OCI-M1 (cell line): ENCODE data around the gene COX18.
A peak's percentile ranks its signal among the peaks of the same experiment; 100 is the strongest.

Experiments
- DNase-seq: peaks from one replicate; lab custom pipeline; 2025; lab: John Stamatoyannopoulos, UW

Gene COX18

DNA sequence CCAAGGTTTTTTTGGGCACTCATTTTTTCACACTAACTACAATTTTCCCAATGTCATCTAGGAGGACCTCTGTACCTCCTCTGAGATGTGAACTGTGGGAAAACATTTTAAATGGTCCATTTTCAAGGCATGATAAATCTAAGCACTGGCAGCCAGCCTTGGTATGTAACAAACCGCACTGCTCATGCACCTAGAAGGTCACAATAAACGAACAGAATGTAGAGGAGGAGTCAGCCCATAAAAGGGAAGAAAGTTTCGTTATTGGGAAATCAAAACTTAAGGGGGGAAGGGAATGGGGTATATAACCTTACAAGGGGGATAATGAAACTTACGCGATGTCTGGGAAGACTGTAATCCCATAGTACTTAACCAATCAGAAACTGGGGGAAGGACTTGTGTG, 16.4 kb downstream of the COX18 start:
- DNase-seq = peak; percentile 7

DNA sequence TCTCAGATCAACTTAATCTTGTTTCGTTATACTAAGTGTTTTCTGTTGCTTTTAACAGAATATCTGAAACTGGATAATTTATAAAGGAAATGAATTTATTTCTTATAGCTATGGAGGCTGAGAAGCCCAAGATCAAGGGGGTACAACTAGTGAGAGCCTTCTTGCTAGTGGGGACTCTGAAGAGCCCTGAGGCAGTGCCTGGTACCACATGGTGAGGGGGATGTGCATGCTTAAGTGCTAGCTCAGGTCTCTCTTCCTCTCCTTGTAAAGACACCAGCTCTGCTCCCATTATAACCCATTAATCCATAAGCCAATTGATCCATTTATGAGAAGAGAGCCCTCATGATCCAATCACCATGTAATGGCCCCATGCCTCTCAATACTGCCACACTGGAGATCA, 17.9 kb downstream of the COX18 start:
- no peak for DNase-seq

DNA sequence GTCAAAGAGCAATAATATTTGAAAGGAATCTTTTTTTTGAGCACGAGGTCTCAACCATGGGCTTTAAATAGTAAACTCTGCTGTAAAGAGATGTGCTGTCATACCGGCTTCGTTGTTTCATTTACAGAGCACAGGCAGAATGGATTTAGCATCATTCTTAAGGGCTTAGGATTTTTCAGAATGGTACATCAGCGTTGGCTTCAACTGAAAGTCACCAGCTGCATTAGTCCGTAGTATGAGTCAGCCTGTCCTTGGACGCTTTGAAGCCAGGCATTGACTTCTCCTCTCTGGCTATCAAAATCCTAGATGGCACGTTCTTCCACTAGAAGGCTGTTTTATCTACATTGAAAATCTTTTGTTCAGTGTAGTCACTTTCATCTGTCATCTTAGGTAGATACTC, 23.6 kb downstream of the COX18 start:
- no peak for DNase-seq

DNA sequence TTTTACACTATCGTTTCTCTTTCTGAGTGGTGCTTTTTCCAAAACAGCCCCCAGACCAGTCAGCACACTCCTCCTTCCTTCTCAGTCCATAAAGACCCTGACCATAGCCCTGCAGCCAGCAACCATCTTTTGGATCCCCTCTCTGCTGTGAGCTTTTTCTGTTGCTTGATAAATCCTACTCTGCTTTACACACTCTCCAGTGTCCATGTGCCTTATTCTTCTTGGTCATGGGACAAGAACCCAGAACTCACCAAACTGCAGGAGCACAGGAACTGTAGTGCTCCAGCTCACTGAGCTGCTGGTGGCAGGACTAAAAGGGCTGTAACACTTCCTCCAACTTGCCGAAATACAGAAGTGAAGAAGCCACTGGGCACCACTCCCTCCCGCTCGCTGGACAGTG, 32.5 kb downstream of the COX18 start:
- DNase-seq = no peak

DNA sequence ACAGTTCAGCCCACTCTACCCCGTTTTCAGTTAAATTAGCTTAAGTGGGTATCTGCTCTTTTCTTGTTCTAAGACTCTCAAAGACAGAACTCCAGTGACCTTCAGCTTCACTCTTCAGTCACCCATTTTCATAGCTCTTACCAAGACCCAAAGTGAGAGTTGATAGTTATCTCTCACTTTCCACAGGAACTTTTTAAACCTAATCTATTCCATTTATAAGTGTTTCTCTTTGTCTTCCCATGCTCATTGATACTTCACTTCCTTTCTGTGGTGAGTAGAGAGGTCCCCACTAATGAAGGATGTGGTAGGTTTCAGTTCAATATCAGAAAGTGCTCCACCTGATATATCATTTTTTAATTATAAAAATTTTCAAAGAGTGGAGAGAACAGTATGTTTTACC, 33.4 kb downstream of the COX18 start:
- no peak for DNase-seq

DNA sequence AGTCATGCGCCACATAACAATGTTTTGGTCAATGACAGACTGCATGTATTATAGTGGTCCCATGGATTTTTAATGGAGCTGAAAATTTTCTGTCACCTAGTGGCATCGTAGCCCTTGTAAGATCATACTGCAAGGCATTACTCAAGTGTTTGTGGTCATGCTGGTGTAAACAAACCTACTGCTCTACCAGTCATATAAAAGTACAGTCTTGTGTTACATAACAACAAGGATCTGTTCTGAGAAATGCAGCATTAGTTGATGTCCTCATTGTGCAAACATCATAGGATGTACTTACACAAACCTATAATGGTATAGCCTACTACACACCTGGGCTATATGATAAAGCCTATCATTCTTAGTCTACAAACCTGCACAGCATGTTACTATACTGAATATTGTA, 34.6 kb downstream of the COX18 start:
- DNase-seq = no peak

DNA sequence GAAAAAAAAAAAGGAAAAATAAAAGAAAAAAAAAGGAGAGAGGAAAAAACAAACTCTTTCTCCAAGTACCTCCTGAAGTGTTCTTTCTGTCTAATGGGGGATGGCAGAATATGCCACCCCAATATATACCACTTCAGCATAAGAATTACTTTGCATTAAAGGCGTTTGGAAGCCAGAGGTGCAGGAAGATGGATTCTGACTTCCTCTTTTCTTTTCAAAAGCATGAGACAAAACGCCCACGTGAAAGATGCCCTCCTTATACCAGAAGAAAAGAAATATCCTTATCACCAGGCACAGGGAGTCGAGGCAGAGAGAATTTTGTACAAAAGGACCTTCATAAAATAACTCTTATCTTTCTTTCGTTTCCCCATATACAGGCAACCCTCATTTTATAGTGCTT, 40.9 kb downstream of the COX18 start:
- DNase-seq = peak; percentile 72

DNA sequence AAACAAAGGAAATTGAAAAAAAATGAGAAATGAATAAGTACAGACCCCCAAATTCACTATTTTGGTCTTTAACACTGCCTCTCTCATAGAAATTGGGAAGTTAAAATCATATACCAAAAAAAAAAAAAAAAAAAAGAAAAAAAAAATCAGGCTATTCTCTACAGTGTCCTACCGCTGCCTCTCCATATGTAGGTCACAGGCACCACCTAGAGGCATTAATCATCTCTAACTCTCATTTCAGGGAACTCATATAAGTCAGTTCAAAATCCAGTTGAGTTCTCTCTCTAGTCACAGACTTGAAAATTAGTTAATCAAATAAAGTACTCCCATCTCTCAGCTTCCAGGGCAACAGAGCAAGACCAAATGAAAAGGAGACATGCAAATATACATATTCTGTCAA, 47.9 kb downstream of the COX18 start:
- peak; percentile 85 for DNase-seq

DNA sequence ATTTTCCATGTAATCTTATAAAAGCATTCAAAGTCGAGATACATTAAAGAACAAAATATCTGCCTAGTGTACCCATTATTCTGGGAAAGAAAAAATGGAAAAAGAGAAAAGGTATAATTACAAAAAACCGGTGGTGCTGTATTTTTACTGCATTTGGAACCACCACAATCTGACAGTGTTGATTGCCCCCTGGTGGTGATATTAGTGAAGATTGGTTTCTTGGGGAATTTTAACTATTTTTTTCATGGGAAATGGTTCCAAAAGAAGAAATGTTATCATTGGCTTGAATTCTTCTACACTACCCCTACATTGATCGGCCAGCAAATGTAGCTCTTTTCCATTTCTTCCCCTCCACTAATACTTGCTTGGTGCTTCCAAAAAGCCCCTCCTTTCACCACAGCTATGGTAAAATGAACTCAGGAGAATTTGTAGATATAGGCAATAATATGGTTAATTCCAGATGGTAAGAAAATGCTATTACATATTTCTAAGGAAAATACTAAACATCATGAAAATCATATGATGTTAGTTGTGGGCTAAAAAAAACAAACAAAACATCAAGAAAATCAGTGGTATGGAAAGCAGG, 50.0 kb downstream of the COX18 start:
- peak; percentile 73 for DNase-seq

DNA sequence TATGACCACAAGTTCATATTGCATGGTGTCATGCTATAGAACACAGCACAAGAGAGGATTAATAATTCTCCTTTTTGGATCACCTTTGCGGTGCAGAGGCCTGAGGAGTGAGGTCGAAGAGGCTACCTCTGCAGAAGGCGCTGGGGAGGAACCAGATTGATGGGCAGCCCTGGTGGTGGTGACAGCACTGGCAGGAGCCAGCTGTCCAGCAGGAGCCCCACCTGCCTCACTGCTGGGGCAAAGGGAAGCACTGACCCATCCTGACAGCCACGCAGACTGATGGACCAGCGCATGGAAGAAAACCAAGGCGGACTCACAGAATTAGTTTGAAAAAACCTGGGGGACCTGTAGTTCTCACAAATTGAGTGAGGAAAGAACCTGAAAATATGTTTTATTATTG, 50.9 kb downstream of the COX18 start:
- no peak for DNase-seq

DNA sequence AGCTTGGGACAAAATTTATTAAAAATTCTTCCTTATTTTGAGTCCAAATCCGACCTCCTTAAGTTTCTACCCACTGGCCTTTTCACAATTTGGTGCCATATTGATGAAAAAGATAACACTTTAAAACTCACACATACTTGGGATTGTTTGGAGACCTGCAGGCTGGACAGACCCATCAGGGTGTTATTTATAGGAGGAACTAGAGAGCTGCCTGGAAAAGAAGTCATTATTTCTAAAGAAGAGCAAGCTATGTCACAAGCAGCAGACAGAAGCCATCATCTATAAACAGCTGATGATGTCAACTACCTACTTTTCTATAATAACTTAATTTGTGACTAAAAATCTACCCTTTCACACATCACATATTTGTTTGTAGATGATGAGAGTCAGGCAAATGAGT, 56.2 kb downstream of the COX18 start:
- no peak for DNase-seq

DNA sequence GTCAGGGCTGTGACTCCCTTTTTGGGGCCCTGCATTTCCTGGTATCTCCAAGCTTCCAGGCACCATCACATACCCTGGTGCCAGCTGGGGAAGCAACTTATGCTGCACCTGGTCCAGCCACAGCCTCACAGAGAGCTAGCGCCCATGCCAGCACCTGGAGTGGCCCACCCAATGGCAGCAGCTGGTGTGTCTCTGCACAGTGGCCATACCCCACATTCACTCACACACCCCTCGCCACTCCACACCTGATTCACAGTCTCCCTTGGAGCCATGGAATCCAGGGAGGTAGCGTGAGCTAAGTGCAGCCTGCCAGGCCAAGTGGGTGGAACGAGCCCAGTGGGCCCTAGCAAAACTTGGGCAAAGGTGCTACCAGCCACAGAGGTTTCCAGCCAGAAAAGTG, 56.8 kb downstream of the COX18 start:
- no peak for DNase-seq

DNA sequence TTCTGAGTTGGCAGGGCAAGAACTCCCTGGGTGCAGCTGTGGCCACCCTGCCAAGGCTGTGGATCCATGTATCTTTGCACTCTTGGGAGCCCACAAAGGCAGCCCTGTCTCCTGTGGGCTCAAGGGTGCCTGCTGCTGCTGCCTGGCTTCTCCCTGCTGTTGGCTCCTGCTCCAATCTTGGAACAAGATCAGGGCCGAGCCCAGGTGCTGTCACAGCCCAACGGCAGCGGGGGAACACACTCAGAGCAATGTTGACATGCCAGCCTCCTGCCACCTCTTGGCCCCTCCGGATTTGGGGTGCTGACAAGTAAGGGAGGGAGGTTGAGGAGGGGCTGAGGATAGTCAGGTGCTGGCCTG, 57.9 kb downstream of the COX18 start:
- DNase-seq = no peak

DNA sequence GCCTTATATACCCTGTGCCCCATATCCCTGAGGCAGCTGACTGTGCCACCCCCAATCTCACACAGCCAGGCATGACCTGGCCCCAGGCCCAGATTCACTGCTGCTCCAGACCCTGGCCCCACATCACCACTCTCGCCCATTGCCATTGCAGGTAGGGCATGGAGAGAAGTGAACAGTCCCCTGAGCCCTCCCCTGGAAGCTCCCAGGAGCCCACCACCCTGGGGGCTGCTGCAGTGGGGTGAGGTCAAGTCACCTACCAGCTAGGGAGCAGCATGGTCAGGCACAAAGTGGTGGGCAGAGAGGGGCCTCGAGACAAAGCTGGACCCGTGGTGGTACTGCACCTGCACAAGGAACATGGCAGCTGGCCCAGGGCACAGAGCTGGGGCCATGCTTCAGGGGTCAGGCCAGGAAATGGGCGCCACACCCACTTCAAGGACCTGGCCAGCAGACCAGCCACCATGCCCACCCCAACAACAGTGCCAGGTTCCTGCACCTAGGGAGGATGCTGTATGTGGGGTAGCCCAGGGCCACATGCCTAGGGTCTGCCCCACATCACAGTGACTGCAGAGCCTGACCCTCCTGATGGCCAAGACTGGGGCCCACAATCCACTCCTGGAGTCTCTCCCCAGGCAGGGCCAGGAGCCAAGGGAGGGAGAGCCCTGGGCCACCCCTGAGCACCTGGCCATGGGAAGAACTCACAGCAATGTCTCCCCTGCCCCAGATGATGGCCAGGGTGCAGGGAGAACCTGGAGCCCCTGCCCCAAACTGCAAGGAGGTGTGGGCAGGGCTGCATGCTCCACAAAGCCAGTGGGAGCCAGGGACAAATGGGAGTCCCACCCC, 58.5 kb downstream of the COX18 start:
- no peak for DNase-seq

DNA sequence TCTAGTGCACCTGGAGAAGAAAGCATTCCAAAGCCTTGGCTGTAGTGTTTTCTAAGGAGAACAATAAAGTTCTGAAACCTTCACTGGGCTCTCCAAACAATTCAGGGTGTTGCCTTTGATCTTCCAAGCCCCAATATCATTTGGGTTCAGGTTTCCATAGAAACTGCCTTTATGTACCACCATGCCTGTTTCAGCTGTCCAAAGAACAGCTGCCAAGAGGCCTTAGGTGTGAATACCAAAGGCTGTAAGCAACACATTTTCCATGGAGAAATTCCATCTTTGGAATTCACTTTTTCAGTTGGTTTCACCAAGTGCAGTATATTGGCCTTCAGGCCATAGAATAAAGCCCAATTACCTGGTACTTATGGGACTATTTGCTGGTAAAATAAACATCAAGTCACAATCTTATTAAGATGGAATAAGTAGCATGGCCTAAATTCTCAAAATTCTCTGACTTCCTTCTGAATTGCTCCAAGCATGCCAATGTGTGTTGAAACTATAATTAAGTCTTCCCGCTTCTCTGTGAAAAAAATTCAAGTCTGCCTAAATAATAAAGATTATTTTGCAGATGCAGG, 61.9 kb downstream of the COX18 start:
- no peak for DNase-seq

DNA sequence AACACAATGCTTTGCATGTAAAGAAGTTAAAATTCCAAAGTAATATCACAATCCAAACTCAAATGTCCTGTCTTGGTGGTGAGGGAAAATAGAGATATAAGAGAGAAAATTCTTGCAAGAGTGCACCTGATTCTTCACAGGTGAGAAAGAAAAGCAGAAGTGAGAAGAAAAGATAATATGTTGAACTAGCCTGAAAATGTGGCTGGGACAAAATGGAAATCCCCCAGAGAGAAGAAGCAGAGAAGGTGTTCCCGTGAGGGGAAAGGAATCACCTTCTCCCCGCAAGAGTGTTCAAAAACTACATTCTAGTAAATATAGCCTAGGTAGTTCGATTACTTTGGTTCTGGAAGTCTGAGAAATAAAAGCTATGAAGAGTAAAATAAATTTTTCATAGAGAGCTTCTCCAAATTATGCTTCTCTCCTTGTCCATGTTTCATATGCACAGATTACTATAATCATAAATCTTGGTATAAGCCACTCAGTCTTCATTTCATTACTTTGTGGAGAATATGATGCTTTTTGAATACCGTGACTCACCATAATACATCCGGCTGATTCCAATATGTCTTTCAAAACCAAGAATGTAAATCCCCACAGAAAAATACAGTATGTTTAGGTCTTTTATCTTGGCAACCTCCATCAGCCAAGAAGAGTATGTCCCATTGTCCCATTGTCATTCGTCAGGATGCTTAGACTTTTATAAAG, 63.1 kb downstream of the COX18 start:
- DNase-seq = no peak

DNA sequence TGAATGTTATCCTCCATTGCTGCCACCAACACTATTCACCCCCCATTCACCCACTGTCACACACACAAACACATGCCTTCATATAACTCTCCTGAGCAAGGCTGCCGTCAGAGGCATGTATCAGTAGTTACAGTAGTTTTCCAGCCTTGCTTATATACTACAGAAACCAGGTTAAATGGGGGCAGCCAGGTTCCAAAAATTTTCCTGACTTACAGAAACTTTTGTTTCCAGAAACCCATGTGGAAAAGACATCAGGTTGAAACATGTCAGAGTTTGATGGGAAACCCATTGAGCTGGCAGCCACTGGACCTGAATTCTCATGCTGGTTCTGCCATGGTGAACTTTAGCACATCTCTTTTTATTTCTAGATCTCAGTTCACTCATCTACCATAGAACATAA, 64.0 kb downstream of the COX18 start:
- no peak for DNase-seq
